CD4-positive, alpha-beta T cell treated with Interleukin-15 for 4 hours (primary cell): ENCODE results near the gene C12orf75.
"Not testable (repeated sequence)": the region's sequence is repeated elsewhere in the genome, so short reads cannot be mapped to it uniquely, and the experiment has no call there.

Experiments
- DNase-seq: peaks from one replicate; pipeline ENCODE4 v3.0.0-alpha.2; 2020; ENCODE audit warnings: low spot score

The C12orf75 gene

DNA sequence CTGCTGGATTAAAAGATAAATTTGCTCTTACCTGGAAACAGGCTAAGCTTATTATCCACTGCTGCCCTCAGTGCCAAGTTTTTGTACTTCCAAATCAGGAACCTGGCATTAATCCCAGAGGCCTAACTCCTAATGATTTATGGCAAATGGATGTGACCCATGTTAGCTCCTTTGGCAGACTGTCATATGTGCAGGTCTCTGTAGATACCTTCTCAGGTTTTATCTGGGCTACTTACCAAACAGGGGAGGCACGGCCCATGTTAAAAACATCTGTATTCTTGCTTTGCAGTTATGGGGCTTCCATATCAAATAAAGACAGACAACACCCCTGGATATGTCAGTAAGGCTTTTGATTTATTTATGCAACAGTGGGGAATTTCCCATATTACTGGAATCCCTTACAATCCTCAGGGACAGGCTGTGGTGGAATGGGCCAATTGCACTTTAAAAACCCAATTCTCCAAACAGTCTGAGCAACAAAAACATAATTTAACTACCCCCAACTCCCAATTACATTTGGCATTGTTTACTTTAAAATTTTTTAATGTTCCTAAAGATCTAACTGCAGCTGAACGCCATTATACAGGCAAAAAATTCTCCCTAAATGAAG lies 19.9 kb upstream of the C12orf75 start:
- not testable (repeated sequence) for DNase-seq

DNA sequence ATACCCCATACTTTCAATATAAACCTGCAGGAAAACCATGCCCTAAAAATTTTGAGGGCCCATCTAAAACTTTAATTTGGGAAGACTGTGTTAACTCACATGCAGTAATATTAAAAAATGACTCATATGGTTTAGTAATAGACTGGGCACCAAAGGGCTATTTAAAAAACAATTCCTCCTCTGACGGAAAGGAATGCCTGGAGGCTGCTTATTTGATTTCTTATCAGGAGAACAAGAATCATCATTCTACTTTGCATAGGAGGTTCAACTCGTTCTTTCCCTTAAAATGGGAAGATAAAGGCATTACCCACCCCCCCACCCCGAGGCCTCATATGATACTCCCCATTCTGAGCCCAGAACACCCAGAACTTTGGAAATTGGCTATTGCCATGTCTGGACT lies 18.6 kb upstream of the C12orf75 start:
- not testable (repeated sequence) for DNase-seq

DNA sequence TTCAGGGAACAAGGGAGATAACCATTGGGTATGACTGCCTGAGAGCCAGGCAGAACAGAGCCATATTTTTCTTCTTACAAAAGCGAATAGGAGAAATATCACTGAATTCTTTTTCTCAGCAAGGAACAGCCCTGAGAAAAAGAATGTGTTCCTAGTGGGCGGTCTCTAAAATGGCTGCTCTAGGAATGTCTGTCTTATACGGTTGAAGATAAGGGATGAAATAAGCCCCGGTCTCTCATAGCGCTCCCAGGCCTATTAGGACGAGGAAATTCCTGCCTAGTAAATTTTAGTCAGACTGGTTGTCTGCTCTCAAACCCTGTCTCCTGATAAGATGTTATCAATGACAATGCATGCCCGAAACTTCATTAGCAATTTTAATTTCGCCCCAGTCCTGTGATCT lies 16.7 kb upstream of the C12orf75 start:
- not testable (repeated sequence) for DNase-seq

DNA sequence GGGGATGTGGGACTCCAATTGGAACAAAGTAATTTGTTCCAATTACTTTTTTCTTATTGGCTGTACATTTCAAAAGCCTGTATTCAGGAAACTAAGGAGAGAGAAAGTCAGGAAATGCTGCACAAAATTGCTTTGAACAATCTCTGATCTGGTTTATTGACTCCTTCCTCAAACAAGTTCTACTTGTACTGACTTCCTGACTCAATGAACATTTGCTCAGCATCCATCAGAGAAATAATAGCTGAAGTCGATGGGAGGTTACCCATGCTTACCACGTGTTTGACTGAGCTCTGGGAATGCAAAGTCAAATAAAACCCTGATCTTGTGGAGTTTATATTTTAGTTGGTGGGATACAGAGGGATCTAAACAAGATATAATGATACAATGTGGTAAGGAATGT lies 15.4 kb upstream of the C12orf75 start:
- no peak for DNase-seq

DNA sequence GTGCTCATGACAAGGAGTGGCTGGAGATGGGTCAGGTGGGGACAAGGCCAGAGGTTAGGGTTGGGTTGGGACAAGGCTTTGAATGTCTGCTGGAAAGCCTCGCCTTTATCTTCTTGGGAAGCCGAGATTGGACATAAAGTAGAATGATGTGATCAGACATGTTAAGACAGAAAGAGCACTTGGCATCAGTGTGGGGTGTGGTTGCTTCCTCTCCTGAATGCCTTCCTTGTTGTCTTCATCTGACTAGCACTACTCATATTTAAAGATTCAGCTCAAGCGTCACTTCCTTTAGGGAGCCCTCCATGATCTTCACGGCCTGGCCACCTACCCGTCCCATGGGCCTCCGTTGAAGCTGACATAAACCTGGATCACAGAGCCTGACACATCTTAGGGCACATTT lies 14.8 kb upstream of the C12orf75 start:
- DNase-seq, result no peak

DNA sequence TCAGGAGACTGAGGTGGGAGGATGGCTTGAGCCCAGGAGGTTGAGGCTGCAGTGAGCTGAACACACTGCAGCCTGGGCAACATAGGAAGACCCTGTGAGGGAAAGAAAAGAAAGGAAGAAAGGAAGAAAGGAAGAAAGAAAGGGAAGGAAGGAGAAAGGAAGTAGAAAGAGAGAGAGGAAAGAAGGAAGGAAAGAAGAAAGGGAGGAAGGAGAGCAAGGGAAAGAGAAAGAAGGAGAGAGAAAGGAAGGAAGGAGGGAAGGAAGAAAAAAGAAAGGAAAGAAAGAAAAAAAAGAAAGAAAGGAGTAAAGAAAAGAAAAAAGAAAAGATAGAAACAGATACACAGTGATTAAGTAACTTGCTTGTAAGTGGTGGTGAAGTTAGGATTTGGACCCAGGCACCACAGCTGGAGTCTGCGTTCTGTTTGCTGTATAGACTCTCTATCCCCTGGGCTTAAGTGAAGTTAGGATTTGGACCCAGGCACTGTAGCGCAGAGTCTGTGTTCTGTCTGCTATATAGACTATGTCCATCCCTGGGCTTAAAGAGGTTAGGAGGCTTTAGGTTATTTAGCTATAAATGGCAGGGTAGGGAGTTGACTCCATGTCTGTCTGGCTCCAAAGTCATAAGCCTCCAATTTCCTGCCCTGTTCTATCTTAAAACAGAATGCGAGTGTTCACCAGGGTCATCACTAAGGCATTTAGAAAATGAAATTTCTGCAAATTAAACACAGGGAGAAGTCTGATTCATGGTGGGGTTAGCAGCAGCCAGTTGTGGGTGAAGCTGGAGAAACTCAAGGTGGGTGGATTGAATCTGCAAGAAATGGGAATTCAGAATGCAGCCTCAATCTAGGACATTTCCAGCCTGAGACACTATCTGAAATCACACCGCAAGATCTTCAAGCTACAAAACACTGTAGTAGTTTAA lies 13.3 kb upstream of the C12orf75 start:
- no peak for DNase-seq

DNA sequence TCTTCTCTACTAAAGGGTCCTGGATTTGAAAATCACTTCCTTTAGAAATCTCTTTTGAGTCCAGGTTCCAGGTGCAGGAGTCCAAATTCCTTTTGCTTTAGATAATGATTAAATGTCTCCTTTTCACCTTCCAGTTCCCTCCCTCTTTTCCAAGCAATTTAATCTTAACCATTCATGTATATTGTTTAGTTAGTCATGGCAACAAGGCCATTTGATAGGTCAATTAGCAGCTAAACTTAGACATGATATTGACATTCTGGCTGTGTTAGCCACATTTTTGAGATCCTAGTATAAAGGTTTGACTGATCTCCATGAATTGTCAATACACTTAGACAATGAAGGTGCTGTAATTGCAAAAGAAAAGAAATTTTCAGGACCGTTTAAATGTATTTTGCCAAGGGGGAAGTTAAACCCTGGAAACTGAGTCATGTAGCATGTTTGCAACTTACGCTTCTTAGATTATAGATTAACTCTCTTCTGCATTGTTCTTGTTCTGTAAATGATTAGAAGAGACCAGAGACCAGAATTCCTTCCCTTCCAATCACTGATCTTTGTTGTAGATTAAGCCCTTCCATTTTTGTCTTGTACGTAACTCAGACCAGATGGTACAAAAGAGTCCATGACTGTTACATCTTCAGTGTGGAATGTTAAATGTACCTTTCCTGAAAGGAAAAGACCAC lies 12.4 kb upstream of the C12orf75 start:
- DNase-seq, result no peak

DNA sequence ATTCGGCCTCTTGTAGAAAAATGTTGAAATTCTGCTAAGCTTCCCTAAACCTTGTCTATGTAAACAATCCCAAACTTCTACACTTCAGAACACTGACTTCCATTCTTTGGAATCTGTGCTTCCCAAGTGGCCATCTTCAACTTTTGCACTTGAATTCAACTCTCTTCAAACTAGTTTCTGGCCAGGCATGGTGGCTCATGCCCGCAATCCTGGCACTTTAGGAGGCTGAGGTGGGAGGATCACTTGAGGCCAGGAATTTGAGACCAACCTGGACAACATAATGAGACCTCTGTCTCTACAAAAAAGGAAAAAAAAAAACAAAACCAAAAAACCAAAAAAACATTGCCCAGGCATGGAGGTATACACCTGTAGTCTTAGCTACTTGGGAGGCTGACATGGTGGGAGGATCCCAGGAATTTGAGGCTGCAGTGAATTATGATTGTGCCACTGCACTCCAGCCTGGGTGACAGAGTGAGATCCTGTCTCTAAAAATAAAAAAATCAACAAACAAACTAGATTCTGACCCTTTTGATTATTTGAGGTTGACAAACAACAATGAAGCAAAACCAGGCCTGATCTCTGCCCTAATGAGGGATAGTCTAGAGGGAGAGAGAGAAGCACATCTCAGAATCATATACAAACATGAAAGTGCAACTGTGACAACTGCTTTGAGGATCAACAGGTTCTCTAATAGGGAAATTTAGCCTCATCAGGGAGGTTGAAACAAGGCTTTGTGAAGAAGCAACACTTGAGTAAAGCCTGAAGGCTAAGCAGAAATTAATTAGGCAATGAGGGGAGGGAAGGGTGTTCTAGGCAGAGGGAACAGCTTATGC lies 11.6 kb upstream of the C12orf75 start:
- no peak for DNase-seq

DNA sequence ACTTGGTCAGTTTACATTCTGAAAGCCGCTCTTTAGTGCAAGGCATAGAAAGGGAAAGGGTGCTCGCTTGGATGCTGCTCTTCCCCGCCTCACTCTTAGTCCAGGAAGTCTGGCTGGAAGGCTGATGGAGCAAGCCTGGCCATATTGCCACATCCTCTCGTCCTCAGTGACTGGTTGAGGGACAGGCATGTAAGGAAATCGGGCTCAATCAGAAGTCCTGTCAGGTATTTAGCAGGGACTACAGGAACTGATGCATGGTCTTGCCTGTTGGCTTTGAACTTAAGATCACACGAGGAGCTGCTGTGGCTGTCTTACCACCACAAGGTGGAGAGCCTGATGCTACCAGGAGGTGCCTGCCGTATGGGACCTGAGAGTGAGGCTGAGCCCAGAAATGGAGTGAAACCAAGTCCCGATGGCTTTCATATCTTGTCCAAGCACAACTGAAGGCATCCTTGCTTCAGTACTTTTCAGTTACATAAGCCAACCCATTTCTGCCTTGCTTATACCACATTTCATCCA lies 10.7 kb upstream of the C12orf75 start:
- peak; percentile 17 for DNase-seq

DNA sequence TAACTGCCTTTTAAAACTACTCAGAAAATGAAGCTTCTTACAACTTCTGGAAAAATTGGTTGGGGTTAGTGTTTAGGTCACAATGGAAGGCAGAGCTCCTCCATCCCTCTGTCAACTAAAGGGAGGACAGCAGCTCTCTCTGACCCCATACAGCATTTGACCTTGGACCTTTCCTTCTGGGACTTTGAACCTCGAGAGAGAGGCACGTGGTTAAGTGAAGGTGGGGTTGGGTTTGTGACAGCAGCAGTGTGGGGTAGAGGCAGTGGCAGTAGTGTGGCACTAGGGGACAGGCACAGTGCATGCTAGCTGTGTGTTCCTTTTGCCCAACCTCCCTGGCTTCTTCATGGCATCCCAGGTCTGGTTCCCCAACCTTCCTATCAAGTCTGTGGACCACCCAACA lies 9.4 kb upstream of the C12orf75 start:
- DNase-seq, result peak; percentile 14

DNA sequence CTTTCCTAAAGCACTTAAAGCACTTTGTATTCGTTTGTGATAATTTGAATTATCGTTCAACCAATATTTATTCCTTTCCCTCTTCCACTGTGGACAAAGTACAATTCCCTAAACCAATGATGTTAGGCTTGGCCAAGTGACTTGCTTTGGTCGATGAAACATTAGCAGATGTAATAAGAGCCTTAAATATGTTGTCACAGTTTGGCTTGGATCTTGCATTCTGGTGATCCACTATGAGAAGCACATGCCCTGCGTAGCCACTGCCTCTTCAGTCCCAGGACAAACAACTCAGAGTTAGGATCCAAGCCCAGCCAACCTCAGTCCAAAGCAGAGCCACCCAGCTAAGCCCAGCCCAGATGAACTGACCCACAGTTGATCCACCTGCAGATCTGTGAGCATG lies 8.4 kb upstream of the C12orf75 start:
- DNase-seq, result no peak

DNA sequence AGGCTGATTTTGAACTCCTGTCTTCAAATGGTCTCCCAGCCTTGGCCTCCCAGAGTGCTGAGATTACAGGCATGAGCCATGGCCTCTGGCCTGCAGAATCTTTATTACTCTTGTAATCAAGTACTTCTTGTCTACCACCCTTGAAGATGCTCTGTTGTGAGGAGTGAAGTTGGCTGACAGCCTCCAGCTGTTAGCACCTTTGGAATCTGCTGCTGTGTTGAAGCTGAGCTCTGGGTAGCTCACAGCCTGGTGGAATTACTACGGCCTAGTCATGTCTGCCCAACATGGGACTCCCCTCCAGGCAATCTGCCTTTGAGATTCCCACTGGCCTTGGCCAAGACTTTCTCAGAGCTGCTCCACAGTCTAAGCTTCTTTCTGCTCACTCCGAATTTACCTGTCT lies 5.8 kb upstream of the C12orf75 start:
- DNase-seq, result no peak

DNA sequence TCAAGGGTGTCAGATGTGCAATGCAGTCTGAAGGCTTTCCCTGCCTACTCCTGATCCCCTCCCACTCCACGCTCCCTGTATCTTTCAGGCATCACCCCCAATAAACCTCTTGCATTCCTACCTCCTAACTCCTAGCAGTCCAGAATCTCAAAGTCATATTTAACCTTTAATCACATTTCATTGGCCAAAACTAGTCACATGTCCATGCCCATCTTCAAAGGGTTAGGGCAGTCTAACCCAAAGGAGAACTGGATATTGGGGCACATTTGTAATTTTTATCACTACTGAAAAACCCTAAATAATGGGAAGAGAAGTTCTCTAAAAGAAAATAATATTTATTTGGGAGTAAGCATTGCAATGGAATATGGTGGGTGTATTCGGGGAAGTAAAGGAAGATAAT lies 5.4 kb upstream of the C12orf75 start:
- no peak for DNase-seq

DNA sequence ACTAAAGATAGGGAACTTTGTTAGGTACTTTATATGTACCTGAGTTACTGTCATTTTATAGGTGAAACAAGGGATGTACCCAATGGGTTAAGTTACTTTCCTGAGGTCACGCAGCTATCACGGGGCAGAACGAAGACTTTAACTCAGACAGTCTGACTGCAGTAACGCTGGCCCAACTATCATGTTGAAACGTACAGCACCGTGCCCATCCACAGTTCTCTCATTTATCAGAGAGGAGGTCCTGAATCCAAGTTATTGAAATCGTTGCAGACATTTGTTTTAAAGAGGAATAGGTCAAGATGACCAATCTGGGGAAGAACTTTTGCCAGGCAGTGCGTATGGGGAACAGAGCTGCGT lies 587 bp upstream of the C12orf75 start:
- DNase-seq, result peak; percentile 2

DNA sequence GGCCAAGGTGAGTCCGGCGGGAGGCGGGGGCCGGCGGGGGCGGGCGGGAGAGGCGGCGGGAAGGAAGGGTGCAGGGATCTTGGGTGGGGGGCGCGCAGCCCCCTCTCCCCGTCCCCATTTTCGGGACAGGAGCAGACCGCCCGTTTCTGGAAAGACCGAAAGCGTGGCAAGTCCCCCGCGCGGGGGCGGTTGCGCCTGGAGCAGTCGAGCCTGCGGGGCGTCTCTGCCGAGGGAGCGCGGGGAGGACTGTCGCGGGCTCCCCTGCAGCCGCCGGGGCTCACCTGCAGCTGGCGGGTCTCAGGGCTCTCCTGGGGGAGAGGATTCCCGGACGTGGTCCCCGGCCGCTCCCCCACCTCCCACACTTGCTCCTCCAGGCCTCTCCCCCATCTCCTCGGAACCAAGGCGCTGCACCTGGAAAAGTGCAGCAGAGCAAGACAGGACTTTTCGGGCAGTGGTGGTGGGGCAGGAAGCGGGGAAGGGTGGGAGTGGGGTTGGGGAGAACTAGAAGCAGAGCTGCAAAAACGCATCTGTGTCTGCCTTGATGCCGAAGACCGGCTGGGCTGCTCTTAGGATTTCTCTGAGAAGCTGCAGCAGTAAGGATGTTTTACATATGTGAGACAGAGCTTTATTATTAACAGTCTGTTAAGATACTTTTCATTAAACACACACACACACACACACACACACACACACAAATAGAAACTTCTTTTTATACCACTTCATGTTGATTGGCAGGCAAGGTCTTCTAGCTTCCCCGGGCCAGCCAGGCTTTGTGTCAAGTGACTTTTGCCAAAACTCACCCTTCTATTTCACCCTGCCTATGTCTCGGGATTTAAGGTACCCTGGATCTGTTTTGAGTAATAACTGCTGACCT lies 677 bp downstream of the C12orf75 start:
- DNase-seq, result peak; percentile 18

DNA sequence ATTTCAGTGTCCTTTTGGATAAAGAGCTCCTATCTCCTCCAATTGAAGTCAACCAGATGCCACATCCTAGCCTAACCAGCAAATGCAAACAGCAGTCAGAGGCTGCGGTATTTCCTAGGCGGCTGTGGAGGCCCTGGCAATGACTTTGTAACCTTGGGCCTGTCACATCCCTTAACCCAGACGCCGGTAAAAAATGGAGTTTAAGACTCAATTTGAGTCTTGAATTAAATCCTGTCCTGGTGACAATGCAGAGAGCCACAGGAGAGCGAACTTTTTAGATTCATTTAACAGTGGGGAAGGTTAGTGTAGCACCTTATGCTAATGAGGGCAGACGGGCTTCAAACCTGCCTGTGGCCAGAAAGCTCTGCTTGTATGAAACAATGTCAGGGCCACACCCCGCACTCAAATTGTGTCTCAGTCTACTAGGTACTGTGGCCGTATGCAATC lies 1.3 kb downstream of the C12orf75 start:
- DNase-seq, result peak; percentile 26

DNA sequence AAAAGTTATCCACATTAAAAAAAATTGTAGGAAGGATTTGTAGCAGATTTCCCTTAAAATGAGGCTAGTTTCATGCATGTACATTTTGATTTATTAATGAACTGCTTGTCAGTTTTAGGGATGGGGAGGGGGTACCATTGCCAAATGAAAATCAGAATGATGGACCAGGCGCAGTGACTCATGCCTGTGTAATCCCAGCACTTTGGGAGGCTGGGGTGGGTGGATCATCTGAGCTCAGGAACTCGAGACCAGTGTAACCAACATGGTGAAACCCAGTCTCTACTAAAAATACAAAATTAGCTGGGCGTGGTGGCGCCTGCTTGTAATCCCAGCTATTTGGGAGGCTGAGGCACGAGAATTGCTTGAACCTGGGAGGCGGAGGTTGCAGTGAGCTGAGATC lies 1.8 kb downstream of the C12orf75 start:
- DNase-seq, result not testable (repeated sequence)

DNA sequence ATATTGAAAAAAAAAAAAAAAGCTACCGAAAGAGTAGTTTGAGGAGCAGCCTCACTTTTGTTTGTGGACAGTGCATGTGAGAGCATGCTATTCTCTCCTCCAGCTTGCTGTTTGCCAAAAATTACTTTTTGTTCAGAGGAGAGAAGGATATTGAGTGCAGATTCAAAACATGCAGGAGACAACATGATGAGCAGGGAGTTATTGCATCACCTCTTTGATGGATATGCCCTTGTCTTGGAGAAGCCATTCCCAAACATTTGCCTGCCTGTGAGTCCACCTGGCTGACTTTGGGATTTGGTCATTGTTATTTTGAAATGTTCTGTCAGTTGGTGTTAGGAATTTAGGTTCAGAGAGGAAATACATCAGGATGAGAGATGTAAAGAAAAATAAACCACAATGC lies 2.4 kb downstream of the C12orf75 start:
- no peak for DNase-seq

DNA sequence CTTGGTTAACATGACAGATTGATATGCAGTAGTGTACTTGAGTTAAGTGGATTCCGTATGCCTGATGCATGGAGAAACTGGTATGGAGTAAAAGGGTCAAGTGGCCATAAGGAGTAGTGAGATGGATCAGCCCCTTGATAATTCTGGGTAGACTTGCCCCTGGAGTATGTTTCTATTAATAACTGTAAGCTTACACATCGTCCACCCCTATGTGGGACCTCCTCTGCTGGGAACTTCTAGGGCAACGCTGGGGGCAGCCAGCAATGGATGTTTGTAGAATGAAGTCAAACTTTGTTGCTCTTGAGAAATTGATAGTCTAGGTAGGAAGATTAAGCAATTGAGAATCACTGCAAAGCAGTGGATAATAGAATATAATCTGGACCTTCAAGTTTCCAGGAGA lies 3.5 kb downstream of the C12orf75 start:
- DNase-seq, result no peak

DNA sequence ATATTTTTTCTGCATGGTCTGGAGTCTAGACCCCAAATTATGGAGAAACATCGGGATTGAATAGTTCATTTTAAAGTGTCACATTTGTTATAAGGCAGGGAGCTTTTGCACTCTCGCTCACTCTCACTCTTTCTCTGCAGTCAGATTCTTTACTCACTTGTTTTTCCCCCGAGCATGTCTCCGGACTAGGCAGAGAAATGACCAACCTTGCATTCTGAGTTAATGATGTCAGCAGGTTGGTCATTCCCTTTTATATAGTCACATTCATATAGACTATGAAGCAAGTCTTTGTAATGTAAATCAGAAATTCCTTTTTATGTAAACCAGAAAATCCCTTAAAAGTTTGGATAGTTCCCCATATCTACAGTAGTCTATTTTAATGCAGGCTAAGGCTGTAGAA lies 4.1 kb downstream of the C12orf75 start:
- no peak for DNase-seq

DNA sequence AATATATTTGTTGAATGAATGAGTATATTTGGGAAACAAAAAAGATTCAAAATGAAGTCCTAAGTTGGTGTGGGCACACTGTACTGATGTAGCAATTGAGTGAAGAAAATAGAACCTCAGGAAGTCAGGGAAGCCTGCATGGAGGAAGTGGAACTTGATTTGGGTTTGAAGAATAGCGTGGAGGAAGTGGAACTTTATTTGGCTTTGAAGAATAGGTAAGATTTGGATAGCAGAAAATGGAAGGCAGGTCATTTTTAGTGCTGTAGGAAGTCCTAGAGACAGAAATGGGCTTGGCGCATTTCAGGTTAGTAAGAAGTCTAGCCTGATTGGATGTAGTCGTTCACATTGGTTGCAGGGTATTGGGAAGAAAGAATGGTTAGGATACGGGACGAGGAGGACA lies 5.4 kb downstream of the C12orf75 start:
- DNase-seq, result no peak
